Heart right ventricle (tissue), 16 donors: ENCODE data around the gene SPEF2. TPM values are rescaled to one million over a fixed set of nuclear protein-coding genes. Genes with fewer than 3 reads are reported as not detected.

ENCODE experiments used
- ATAC-seq, 8 donors: fragments of 200-7000 bp; cut with Tn5 transposase; one replicate each; pipeline ENCODE4 v1.9.1; 2020; ENCODE audit warnings: mild to moderate bottlenecking in 8 of 8, moderate library complexity in 8 of 8, moderate number of reproducible peaks in 1 of 8
- DNase-seq, 2 donors: peaks; one replicate each; pipeline ENCODE4 v3.0.0-alpha.2; 2020
- H3K27ac ChIP-seq, 10 donors: fragments of 200-600 bp; sonication (generic) in 2 of 10; one replicate each; pipeline versions ENCODE4 v1.5.0 to v1.8.0; 2020 to 2022; ENCODE audit warnings: mild to moderate bottlenecking in 3 of 10
- H3K27me3 ChIP-seq, 7 donors: fragments of 200-600 bp; one replicate each; pipeline ENCODE4 v1.8.0; 2021 to 2022; ENCODE audit warnings: mild to moderate bottlenecking in 2 of 7
- H3K36me3 ChIP-seq, 9 donors: fragments of 200-600 bp; sonication (generic) in 1 of 9; one replicate each; pipeline versions ENCODE4 v1.5.0 to v1.8.0; 2020 to 2022; ENCODE audit warnings: mild to moderate bottlenecking in 2 of 9
- H3K4me1 ChIP-seq, 9 donors: fragments of 200-600 bp; sonication (generic) in 1 of 9; one replicate each; pipeline versions ENCODE4 v1.5.0 to v1.8.0; 2020 to 2022; ENCODE audit warnings: mild to moderate bottlenecking in 4 of 9
- H3K4me3 ChIP-seq, 10 donors: fragments of 200-600 bp; sonication (generic) in 2 of 10; one replicate each; pipeline versions ENCODE4 v1.5.0 to v1.8.0; 2020 to 2022; ENCODE audit warnings: mild to moderate bottlenecking in 7 of 10, moderate library complexity in 2 of 10
- H3K9me3 ChIP-seq, 11 donors: fragments of 200-600 bp in 10 of 11; sonication (generic) in 2 of 11; one replicate each; pipeline versions ENCODE4 v1.5.0 to v1.8.0; 2013 to 2022; ENCODE audit warnings: mild to moderate bottlenecking in 2 of 11, control low read depth in 1 of 11, moderate library complexity in 1 of 11
- CTCF ChIP-seq, 9 donors: fragments of 200-600 bp; sonication (generic) in 2 of 9; IDR thresholded peaks; one replicate each; pipeline versions ENCODE4 v1.5.0 to v1.8.0; 2021 to 2022; ENCODE audit warnings: antibody characterized with exemption in 9 of 9, mild to moderate bottlenecking in 5 of 9, moderate library complexity in 1 of 9
- WGBS, 2 donors: extraction: QIAGEN DNeasy Blood & Tissue Kit; methylation state at CpG; one replicate each; pipeline ENCODE4 v1.1.7; 2013; ENCODE audit warnings: inconsistent platforms in 1 of 2; 5-methylcytosine and 5-hydroxymethylcytosine counted together
- intact Hi-C, 10 donors: fragments of 100-400 bp; cut with DNase I; formaldehyde crosslinking; loops; one replicate each; pipeline versions ENCODE4 v1.11.1 to v1.14.2; 2022
- polyA plus RNA-seq, 2 donors: library from polyadenylated mRNA; stranded (reverse); fragments of 200-250 nt; gene quantifications; one replicate each; pipeline ENCODE4 v1.2.3, GENCODE V29; 2013
- total RNA-seq, 10 donors: library from RNA; stranded (reverse); fragmentation: NEBNext Ultra II Directional in 3 of 10; extraction: Animal tissue kit (Norgen Biotek cat#: 25700) in 3 of 10; gene quantifications; one replicate each; pipeline versions ENCODE4 v1.2.1 to v1.2.4, GENCODE V29; 2021 to 2023
- donor health status: Arrhythmogenic right ventricular cardiomyopathy.
- donor health status: ischemic (EF 13 %, LVEDD 7.1; RV severe dilation, severe dysfunction).
- donor health status: healthy with polysubstance abuse.
- donor health status: DM: no; HTN: yes; CAD: no.
- donor health status: DM: no; HTN: no; CAD: no.
- donor health status: ischemic (EF 25% LVEDD 6.9; RV normal size, moderate dysfunction).
- donor health status: ischemic (EF 25% LVEDD 5.7; RV mildly dilated, moderate dysfunction).
- donor health status: healthy.
- donor health status: DM: yes; HTN: yes; CAD: no.
- donor health status: Ischemic cardiomyopathy.
- donor health status: ischemic (EF 35%, LVEDD 5.7; RV mildly dilated, moderate dysfunction).
- donor health status: nonischemic (EF 11% LVEDD 7.7; RV severe dilation, severe dysfunction).
- donor health status: DM: yes; HTN: yes; CAD: no.
- donor health status: PGD.
- donor health status: ischemic (EF 29% LVEDD 5.4; RV normal size, mild dysfunction).
- donor health status: nonischemic (EF 23%, LVEDD 6.1; RV moderate dilation, normal function).

Gene SPEF2
- total and polyA plus RNA-seq, 12 donors: 0.42 to 3.2 (median 1.7) TPM

- no peak for TF ChIP-seq CTCF (IDR thresholded peaks at IDR 0.05)
- Histone ChIP-seq H3K27me3 (peaks cover 0 to 8% (median 0%) of the 10 kb centered on the region in 7 donors), H3K36me3 (no peaks in the 10 kb centered on the region), H3K4me1 (peaks cover 0 to 17% (median 0%) of the 10 kb centered on the region in 9 donors), H3K27ac (peak overlapping the region in 1 of 10 donors; percentile 23), H3K9me3 (no peaks in the 10 kb centered on the region), H3K4me3 (no peak overlapping the region)
- intact Hi-C loops: no loop called here
- DNase-seq: no peak
- WGBS, 2 donors: 74 to 80% methylated on average over 4 of the region's 4 CpGs
- ATAC-seq: peak in 1 of 8 donors; percentile 16
Observed at GRCh38 chr5:35820735-35821134, 203.1 kb downstream of the SPEF2 start.

- DNase-seq (no peak), ATAC-seq (no peak)
- no peaks in the 10 kb centered on the region for H3K36me3 ChIP-seq
- H3K4me3 ChIP-seq: no peak overlapping the region
- H3K9me3 ChIP-seq: no peaks in the 10 kb centered on the region
- H3K27me3 ChIP-seq: peaks cover 0 to 8% (median 0%) of the 10 kb centered on the region in 7 donors
- TF ChIP-seq CTCF (IDR thresholded peaks at IDR 0.05): no peak
- intact Hi-C loops: no loop called here
- peaks cover 0 to 17% (median 0%) of the 10 kb centered on the region in 9 donors for H3K4me1 ChIP-seq
- peak overlapping the region in 1 of 10 donors; percentile 23 for H3K27ac ChIP-seq
- WGBS, 2 donors: 80 to 86% methylated on average over 2 of the region's 2 CpGs
Observed at GRCh38 chr5:35821513-35821912, 203.8 kb downstream of the SPEF2 start.

- peaks cover 0 to 17% (median 0%) of the 10 kb centered on the region in 9 donors for H3K4me1 ChIP-seq
- no peak overlapping the region for H3K4me3 ChIP-seq
- ATAC-seq (no peak), DNase-seq (no peak)
- no peak for TF ChIP-seq CTCF (IDR thresholded peaks at IDR 0.05)
- H3K9me3 ChIP-seq: no peaks in the 10 kb centered on the region
- H3K36me3 ChIP-seq: no peaks in the 10 kb centered on the region
- H3K27ac ChIP-seq: peak overlapping the region in 1 of 10 donors; percentile 23
- WGBS, 2 donors: 85 to 87% methylated on average over 8 of the region's 8 CpGs
- intact Hi-C loops: no loop called here
- H3K27me3 ChIP-seq: peaks cover 0 to 5% (median 0%) of the 10 kb centered on the region in 7 donors
Observed at GRCh38 chr5:35822511-35822910, 204.8 kb downstream of the SPEF2 start.

- ATAC-seq (no peak), DNase-seq (no peak)
- Histone ChIP-seq H3K9me3 (no peaks in the 10 kb centered on the region), H3K4me1 (peaks cover 0 to 17% (median 0%) of the 10 kb centered on the region in 9 donors), H3K27ac (no peak overlapping the region), H3K36me3 (no peaks in the 10 kb centered on the region), H3K27me3 (peaks cover 0 to 5% (median 0%) of the 10 kb centered on the region in 7 donors), H3K4me3 (no peak overlapping the region)
- WGBS, 2 donors: 71 to 75% methylated on average over 7 of the region's 7 CpGs
- TF ChIP-seq CTCF (IDR thresholded peaks at IDR 0.05): no peak
- intact Hi-C loops: no loop called here
Observed at GRCh38 chr5:35823347-35824098, 205.9 kb downstream of the SPEF2 start.
